Activated T-cell treated with anti-CD3 and anti-CD28 coated beads, Interleukin-2, amount 50 U/mL, for 4 hours (primary cell): ENCODE results near the gene DYNC1I2. TPM values are rescaled to one million over a fixed set of nuclear protein-coding genes. Genes with fewer than 3 reads are reported as not detected.
A peak's percentile ranks its signal among the peaks of the same experiment; 100 is the strongest.

ENCODE experiments used
- ATAC-seq, 2 donors: fragments of 200-7000 bp; cut with Tn5 transposase; one replicate each; pipeline ENCODE4 v1.10.0; 2021
- DNase-seq: peaks from one replicate; pipeline ENCODE4 v3.0.0-alpha.2; 2020
- H3K27me3 Mint-ChIP-seq: one replicate; pipeline ENCODE4 v1.8.0; 2021; ENCODE audit warnings: low read depth, mixed read lengths
- H3K36me3 Mint-ChIP-seq: one replicate; pipeline ENCODE4 v1.8.0; 2022; ENCODE audit warnings: mixed read lengths; ENCODE audit not compliant: insufficient read depth
- H3K4me1 Mint-ChIP-seq: one replicate; pipeline ENCODE4 v1.8.0; 2021; ENCODE audit warnings: low read depth, mixed read lengths
- H3K4me3 Mint-ChIP-seq: one replicate; pipeline ENCODE4 v1.8.0; 2021; ENCODE audit warnings: mild to moderate bottlenecking, moderate library complexity, mixed read lengths
- H3K9me3 Mint-ChIP-seq: one replicate; pipeline ENCODE4 v1.8.0; 2021; ENCODE audit warnings: mixed read lengths
- total RNA-seq, 3 donors: library from RNA; stranded (reverse); gene quantifications; one replicate each; pipeline ENCODE4 v1.2.1, GENCODE V29; 2021

DYNC1I2 gene
- total RNA-seq, result 10 to 100 TPM; 37.3 to 43.2 (median 41.1) TPM

- H3K27me3 Mint-ChIP-seq, result peaks cover 4% of the 10 kb centered on the region
- H3K9me3 Mint-ChIP-seq, result no peaks in the 10 kb centered on the region
- peaks cover 3% of the 10 kb centered on the region for H3K36me3 Mint-ChIP-seq
- peak within 1 kb of the TSS; percentile 87 for H3K4me3 Mint-ChIP-seq
- ATAC-seq (peak; percentile 93 to 96), DNase-seq (peak; percentile 67)
- peaks cover 25% of the 10 kb centered on the region for H3K4me1 Mint-ChIP-seq
Measured at GRCh38 chr2:171687287-171688128, at the start of gene DYNC1I2. Gene DYNC1I2, plus strand, starts transcription at chr2:171687469. Its CDS starts 2,687 bp downstream, at chr2:171690156.

- Mint-ChIP-seq H3K9me3 (peaks cover 11% of the 10 kb centered on the region), H3K36me3 (no peaks in the 10 kb centered on the region), H3K27me3 (peaks cover 36% of the 10 kb centered on the region), H3K4me1 (no peaks in the 10 kb centered on the region), H3K4me3 (no peak overlapping the region)
- DNase-seq (no peak), ATAC-seq (no peak)
Measured at GRCh38 chr2:171651667-171652415, 35.4 kb upstream of the DYNC1I2 start.

GRCh38 chr2:171652416-171652785 is 34.9 kb upstream of the DYNC1I2 start:
- peaks cover 39% of the 10 kb centered on the region for H3K27me3 Mint-ChIP-seq
- H3K9me3 Mint-ChIP-seq, result peaks cover 11% of the 10 kb centered on the region
- DNase-seq, result no peak
- no peak for ATAC-seq
- H3K36me3 Mint-ChIP-seq, result no peaks in the 10 kb centered on the region
- H3K4me3 Mint-ChIP-seq, result no peak overlapping the region
- no peaks in the 10 kb centered on the region for H3K4me1 Mint-ChIP-seq

DNA sequence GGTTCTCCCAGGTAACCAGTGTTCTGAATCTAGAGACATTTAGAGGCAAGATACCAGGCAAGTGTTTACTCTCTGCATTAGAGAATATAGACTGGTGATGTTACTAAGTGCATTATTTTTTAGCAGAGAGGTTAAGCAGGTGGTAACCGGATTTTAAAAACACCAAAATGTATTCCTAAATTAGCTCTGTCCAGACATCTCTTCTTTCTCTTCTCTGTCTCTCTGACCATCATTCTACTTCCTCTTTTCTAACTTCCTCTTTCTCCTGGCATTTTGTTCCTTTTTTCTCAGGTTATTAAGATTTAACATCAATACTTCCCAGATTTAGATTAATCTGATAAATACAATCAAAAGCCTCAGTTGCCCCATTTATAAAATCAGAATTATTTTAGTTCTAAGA is 31.7 kb upstream of the DYNC1I2 start:
- Mint-ChIP-seq H3K9me3 (peaks cover 11% of the 10 kb centered on the region), H3K4me3 (no peak overlapping the region), H3K36me3 (no peaks in the 10 kb centered on the region), H3K4me1 (no peaks in the 10 kb centered on the region), H3K27me3 (peaks cover 30% of the 10 kb centered on the region)
- no peak for DNase-seq
- ATAC-seq, result no peak

- H3K9me3 Mint-ChIP-seq, result no peaks in the 10 kb centered on the region
- DNase-seq (no peak), ATAC-seq (no peak)
- H3K36me3 Mint-ChIP-seq, result no peaks in the 10 kb centered on the region
- peaks cover 17% of the 10 kb centered on the region for H3K27me3 Mint-ChIP-seq
- no peak overlapping the region for H3K4me3 Mint-ChIP-seq
- no peaks in the 10 kb centered on the region for H3K4me1 Mint-ChIP-seq
Measured at GRCh38 chr2:171667041-171667440, 20.2 kb upstream of the DYNC1I2 start.

DNA sequence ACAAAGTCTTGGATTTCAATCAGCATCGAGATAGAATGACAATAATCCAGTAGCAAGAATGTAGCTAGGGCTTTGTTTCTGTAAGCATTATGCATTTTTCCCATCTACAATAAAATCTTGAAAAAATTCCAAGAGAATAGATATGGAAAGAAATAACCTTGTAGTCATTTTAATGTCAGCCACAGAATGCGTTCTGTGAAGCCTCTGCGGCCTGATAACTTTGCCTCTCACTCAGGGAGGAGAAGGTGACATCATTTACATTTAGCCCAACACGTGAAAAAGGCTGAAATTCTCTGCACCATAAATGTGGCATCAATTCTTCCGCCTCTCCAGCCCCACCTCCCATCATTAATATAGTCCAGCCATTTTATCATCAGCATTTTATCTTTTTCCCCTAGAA is 19.1 kb upstream of the DYNC1I2 start:
- peaks cover 11% of the 10 kb centered on the region for H3K27me3 Mint-ChIP-seq
- no peaks in the 10 kb centered on the region for H3K36me3 Mint-ChIP-seq
- ATAC-seq, result no peak
- H3K4me3 Mint-ChIP-seq, result no peak overlapping the region
- no peak for DNase-seq
- H3K4me1 Mint-ChIP-seq, result no peaks in the 10 kb centered on the region
- no peaks in the 10 kb centered on the region for H3K9me3 Mint-ChIP-seq

- DNase-seq (no peak), ATAC-seq (no peak)
- H3K27me3 Mint-ChIP-seq, result peaks cover 8% of the 10 kb centered on the region
- H3K9me3 Mint-ChIP-seq, result no peaks in the 10 kb centered on the region
- no peak overlapping the region for H3K4me3 Mint-ChIP-seq
- no peaks in the 10 kb centered on the region for H3K36me3 Mint-ChIP-seq
- no peaks in the 10 kb centered on the region for H3K4me1 Mint-ChIP-seq
Measured at GRCh38 chr2:171669121-171669520, 18.1 kb upstream of the DYNC1I2 start.

GRCh38 chr2:171670655-171671054 is 16.6 kb upstream of the DYNC1I2 start:
- Mint-ChIP-seq H3K36me3 (no peaks in the 10 kb centered on the region), H3K9me3 (no peaks in the 10 kb centered on the region), H3K4me1 (no peaks in the 10 kb centered on the region), H3K4me3 (no peak overlapping the region), H3K27me3 (peaks cover 4% of the 10 kb centered on the region)
- ATAC-seq (no peak), DNase-seq (no peak)

DNA sequence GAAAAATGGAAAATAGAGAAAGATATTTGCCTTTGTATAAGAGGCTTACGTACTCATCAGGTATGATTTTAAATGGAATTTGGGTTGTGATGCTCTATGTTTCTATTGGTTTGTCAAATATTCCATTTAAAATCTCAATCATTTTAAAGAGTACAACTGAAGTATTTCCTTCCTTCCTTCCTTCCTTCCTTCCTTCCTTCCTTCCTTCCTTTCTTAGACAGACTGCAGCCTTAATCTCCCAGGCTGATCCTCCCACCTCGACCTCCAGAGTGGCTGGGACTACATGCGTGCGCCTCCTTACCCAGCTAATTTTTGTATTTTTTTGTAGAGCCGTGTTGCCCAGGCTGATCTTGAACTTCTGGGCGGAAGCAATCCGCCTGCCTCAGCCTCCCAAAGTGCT is 15.4 kb upstream of the DYNC1I2 start:
- ATAC-seq (no peak), DNase-seq (no peak)
- Mint-ChIP-seq H3K9me3 (no peaks in the 10 kb centered on the region), H3K27me3 (peaks cover 4% of the 10 kb centered on the region), H3K4me1 (no peaks in the 10 kb centered on the region), H3K36me3 (no peaks in the 10 kb centered on the region), H3K4me3 (no peak overlapping the region)

DNA sequence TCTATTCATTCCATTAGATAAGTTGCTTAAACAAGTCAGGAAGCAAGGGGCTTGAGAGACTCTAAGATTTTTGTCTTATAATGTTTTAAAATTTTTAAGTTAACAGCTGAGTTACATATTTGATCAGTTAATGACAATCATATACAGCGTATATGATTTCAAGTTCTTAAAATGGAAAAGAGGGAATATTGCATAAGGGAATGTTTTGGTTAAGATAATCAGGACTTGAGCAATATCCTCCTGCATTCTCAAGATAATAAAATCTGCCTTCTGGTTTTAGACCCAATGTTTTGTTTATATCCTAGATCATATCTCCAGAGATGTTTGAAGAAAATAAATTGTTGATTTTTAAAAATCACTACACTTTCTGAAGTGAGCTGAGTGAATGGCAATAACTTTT is 13.4 kb upstream of the DYNC1I2 start:
- no peak overlapping the region for H3K4me3 Mint-ChIP-seq
- no peaks in the 10 kb centered on the region for H3K36me3 Mint-ChIP-seq
- H3K27me3 Mint-ChIP-seq, result peaks cover 12% of the 10 kb centered on the region
- ATAC-seq (no peak), DNase-seq (no peak)
- H3K4me1 Mint-ChIP-seq, result no peaks in the 10 kb centered on the region
- no peaks in the 10 kb centered on the region for H3K9me3 Mint-ChIP-seq

DNA sequence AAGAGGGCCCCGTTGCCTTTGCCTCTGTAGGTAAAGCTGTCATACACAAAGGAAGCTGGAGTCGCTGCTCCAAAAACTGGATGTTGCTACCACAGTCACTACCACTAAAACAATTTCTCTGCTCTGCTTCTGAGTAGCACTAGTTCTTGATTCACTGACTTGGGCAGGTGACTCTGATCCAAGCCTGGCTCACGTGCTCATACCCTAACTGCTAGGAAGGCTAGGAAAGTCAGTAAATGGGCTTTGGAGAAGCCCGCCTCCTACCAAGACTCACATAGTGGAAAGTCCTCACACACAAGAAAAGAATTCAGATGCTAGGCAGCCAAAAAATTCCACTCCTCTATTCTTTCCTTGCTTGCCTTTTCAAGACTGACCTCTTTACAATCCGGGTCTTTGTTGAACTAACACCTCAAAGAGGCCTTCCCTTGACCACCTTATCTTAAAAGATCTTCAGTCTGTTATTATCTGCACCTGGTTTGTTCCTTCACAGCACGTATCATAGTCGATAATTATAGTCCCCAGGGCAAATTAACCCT is 11.4 kb upstream of the DYNC1I2 start:
- no peaks in the 10 kb centered on the region for H3K36me3 Mint-ChIP-seq
- H3K4me3 Mint-ChIP-seq, result no peak overlapping the region
- no peak for DNase-seq
- peaks cover 8% of the 10 kb centered on the region for H3K27me3 Mint-ChIP-seq
- no peaks in the 10 kb centered on the region for H3K4me1 Mint-ChIP-seq
- no peak for ATAC-seq
- H3K9me3 Mint-ChIP-seq, result no peaks in the 10 kb centered on the region

DNA sequence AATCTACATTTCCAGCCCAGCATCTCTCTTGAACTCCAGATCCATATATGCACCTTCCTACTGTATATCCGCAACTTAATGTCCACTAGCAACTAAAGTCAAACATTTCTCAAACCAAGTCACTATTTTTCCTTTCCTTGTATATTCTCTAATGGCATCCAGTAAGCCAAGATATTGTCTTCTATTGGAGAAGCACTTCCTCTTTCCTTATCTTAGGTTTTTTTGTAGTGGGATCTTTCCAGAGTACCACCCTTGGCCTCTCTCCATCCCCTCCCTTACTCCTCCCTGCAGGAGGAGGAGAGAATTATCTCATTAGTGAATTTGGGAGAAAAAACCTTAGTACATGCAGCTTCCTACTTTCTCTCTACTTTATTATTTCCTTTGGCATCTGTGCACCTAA is 8.7 kb upstream of the DYNC1I2 start:
- H3K36me3 Mint-ChIP-seq, result no peaks in the 10 kb centered on the region
- no peak overlapping the region for H3K4me3 Mint-ChIP-seq
- no peak for DNase-seq
- H3K4me1 Mint-ChIP-seq, result no peaks in the 10 kb centered on the region
- peaks cover 12% of the 10 kb centered on the region for H3K27me3 Mint-ChIP-seq
- no peak for ATAC-seq
- H3K9me3 Mint-ChIP-seq, result no peaks in the 10 kb centered on the region

GRCh38 chr2:171688129-171688465 is 828 bp downstream of the DYNC1I2 start:
- no peak for ATAC-seq

DNA sequence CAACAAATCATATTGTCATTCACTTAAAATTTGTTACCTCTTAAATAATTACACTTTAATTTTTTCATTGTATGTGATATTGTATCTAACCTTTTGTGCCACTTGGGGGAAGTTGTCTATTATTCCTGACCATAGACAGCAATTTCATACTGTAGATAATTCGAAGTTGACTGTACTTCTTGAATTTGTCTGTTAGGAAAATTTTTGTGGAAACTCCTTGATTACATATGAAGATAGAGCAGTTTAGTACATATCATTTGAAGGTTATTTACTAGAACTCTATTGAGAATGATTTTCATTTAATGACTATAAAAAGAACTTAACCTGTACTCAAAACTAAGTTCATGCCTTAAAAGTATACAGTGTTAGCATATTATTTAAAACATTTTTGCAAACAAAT is 5.1 kb downstream of the DYNC1I2 start:
- H3K4me3 Mint-ChIP-seq, result no peak overlapping the region
- H3K9me3 Mint-ChIP-seq, result no peaks in the 10 kb centered on the region
- no peaks in the 10 kb centered on the region for H3K27me3 Mint-ChIP-seq
- peaks cover 26% of the 10 kb centered on the region for H3K4me1 Mint-ChIP-seq
- DNase-seq, result no peak
- peaks cover 25% of the 10 kb centered on the region for H3K36me3 Mint-ChIP-seq
- ATAC-seq, result no peak

More at GRCh38 chr2:171688129-171688465, 828 bp downstream of the DYNC1I2 start:
- Mint-ChIP-seq H3K36me3 (peaks cover 4% of the 10 kb centered on the region), H3K9me3 (no peaks in the 10 kb centered on the region), H3K27me3 (peaks cover 2% of the 10 kb centered on the region), H3K4me3 (peak overlapping the region; percentile 87), H3K4me1 (peaks cover 27% of the 10 kb centered on the region)
- DNase-seq, result no peak
